Measurements from ENCODE around the gene BTBD1.
"Not testable (repeated sequence)": the region's sequence is repeated elsewhere in the genome, so short reads cannot be mapped to it uniquely, and the experiment has no call there.

BTBD1 gene

DNA sequence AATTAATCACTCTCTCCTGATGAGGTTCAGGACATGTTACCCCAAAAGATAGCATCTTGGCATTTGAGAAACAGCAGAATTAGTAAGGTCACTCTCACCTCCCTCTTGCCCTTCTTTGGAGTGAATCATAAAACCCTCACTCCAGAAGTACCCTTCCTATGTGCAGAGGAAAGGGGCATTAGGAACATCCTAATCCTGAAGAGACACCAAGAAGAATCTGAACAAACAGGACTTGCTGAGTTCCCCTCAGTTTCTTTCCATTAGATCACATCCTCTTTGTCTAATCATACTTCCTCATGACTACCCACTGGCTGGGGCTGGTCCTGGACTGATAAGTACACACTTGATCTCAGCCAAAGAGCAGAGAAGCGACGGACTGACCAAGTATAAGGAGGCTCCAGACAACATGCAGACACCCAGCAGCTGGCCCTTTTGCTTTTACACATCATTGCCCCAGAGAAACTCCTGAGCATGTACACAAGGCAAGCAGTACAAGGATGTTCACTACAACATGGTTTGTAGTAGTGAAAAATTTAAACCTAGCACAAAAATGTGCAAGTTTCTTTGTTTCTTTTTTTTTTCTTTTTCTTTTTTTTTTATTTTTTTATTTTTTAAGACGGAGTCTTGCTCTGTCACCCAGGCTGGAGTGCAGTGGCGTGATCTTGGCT lies 25.4 kb upstream of the BTBD1 start:
- DNase-seq = no peak

DNA sequence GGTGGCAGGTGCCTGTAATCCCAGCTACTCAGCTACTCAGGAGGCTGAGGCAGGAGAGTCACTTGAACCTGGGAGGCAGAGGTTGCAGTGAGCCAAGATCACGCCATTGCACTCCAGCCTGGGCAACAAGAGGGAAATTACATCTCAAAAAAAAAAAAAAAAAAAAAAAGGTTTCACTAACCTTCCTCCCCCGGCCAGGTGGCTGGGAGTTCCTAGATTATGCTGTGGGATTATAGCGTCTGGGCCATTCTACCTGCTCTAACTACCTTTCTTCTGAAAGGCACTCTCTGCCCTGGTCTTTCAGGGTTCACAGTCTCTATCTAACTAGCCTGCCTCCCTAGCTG lies 24.9 kb upstream of the BTBD1 start:
- not testable (repeated sequence) for DNase-seq

DNA sequence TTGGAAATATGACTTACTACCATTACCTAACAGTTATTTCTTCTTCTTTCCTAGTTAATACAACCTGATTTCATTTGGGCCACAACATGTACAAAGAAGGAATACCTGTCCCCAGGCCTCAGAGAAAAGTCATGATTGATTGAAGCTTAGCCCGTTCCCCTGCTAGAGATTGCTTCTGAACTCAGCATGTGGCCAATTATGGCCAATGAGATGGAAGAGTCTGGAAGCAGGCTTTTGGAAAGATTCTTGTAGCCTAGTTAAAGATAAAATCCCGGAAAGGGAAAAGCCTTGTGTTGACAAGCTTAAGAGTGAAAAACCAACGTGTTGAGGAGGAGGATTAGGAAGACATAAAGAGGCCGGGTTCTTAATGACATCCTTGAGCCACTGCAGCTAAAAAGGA lies 23.4 kb upstream of the BTBD1 start:
- no peak for DNase-seq

DNA sequence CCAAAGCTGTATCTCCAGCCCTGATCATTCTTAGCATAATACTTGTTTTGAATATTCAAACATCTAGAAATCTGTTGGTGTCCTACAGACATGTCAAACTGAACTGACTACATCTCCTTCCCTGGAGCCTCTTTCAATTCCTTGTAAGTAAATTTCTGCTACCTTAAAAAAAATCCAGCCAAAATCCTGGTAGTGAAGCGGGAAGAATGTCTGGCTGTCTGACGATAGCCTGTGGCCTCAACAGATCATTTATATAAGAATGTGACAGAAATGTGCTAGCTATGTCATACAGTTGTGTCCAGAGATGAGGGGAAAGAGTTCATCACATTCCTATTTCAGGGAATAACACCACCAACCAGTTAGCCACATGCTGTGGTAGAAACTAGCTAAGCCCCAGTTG lies 21.8 kb upstream of the BTBD1 start:
- DNase-seq = no peak

DNA sequence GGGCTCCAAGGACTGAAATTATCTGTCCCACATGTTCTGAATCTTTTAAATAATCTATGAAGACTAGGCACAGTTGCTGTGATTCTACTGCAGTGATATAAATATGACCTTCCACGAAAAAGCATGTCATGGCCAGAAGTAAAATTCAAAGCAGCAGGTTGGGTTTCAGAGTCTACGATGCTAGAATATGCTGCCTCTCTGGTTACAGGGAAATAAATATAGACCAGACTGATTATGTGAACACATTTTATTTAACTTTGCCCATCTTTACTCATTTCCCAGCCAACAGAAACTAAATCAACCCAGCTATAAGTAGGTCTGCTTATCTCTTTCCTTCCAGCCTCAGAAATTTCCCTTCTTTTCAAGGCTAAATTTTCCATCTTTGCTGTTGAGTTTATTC lies 20.5 kb upstream of the BTBD1 start:
- no peak for DNase-seq

DNA sequence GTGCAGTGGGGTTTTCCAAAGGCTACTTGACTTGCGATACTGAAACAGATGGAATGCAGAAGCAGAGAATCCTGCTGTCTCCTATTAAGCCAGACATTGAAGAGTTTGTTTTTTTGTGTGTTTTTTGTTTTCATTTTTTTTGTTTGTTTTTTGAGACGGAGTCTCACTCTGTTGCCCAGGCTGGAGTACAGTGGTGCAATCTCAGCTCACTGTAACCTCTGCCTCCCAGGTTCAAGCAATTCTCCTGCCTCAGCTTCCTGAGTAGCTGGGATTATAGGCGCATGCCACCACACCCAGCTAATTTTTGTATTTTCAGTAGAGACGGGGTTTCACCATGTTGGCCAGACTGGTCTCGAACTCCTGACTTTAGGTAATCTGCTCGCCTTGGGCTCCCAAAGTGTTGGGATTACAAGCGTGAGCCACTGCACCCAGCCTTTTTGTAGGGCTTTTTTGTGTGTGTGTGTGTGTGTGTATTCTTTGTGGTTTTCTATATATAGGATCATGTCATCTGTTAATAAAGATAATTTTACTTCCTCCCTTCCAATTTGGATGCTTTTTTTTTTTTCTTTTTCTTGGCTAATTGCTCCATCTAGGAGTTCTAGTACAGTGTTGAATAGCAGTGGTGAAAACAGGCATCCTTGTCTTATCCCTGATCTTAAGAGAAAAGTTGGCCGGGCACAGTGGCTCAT lies 19.0 kb upstream of the BTBD1 start:
- DNase-seq = not testable (repeated sequence)

DNA sequence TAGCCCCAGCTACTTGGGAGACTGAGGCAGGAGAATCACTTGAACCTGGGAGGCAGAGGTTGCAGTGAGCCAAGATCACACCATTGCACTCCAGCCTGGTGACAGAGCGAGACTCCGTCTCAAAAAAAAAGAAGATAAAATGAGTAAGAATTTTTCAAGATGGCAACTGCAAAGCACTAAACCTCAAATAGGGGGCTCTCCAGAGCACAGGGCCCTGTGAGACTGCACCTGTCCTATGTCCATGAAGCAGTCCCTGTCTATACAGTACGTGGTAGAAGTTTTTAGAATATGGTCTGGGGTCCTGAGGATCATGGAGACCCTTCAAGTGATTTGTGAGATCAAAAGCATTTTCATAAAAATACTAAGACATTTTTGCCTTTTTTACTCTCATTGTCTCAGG lies 18.4 kb upstream of the BTBD1 start:
- not testable (repeated sequence) for DNase-seq

DNA sequence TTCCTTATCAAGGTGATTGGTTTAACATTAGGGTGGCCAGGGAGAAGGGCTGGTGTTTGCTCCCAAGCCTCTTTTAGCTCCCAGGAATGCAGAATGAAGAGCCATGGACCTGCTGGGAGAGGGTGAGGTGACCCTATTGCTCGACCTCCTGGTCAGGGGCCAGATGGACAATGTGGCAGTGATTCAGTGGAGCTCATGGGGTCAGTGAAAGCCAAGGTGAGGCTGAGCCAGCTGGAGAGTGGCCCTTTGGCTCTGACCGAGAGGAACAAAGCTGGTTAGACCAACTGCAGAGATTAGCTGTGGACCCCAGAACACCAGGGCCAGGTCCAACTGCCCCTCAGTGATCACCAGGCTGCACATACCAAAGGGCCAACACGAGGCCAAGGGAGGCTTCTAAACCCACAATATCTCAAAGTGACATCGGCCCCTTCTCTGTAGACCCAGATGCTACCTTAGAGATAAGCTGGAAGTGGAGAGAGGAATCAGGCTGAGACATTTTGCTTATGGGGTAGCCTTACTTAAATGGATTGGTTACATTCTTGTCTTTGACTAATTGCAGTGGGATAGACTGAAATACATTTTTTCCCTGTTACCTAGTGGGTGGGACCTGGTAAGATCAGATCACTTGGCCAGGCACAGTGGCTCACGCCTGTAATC lies 15.8 kb upstream of the BTBD1 start:
- DNase-seq = no peak

DNA sequence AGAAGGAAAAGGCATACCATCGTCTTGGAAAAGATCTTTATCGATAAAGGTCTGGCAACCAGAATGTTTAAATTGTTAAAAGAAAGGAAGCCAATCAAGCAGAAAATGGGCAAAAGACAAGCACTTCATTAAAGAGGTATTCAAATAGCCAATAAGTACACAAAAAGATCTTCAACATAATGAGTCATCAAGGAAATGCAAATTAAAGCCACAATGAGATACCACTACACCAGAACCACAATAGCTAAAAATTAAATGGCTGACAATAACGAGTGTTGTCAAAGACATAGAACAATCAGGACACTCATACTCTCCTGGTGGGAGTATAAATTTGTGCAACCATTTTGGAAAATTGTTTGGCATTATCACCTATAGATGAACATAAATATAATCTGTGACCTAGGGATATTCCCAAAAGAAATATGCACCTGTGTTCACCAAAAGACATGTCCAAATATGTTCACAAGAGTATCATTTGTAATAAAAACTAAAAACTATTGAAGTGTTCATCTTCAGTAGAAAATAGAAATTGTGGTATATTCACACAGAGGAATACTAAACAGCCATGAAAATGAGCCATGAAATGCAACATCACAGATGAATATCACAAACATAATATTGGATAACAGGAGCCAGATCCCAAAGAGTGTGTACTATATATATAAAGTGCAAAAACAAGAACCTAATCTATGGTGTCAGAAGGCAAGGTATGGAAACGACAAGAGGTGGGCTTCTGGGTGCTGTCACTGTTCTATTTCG lies 14.4 kb upstream of the BTBD1 start:
- DNase-seq = no peak

DNA sequence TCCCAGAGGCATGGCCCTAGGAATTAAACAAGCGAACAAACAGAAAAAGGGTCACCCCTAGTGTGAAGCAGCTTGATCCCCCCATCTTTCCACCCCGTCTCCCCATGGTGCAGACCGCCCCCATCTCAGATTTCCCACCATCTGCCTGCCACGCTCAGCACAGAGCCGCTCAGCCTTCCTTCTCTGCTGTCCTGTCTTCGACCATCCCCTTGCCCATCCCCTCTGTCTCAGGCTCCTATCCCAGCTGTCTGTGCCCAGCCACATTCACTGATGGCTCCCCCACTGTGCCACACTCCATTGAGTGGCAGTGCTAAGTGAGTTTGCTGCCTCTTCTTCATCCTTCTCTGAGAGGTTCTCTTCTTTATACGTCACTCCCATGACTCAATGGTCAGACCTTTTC lies 11.7 kb upstream of the BTBD1 start:
- no peak for DNase-seq

DNA sequence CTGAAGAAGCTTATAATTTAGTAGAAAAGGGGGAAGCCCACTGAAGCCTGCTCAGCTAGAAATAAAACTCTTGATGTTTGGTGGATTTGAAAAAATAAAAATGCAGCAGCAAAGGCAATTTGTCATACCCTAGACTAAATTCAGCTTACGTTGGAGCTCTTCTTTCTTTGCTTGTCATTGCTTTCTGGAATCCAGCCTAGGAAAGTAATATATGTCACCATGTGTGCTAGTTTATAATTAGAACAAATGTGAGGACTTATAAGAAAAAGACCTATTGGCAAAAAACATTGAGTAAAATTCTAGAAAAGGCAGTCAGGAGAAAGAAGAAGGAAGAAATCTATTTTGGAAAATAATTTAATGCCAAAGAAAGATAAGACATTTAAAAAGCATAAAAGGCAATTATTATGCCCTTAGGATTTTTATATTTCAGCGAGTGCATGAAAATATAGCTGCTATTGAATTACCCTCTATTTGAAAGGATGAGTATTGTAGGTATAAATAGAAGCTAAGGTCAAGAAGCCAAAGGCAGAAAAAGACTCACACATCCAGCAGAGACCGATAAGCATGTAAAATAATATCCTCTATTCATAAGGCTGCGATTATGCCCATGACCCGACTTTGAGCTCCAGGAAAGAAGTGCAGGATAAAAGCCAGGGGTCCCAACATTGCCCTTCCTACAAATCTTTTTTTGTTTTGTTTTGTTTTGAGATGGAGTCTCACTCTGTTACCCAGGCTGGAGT lies 10.6 kb upstream of the BTBD1 start:
- DNase-seq = no peak

DNA sequence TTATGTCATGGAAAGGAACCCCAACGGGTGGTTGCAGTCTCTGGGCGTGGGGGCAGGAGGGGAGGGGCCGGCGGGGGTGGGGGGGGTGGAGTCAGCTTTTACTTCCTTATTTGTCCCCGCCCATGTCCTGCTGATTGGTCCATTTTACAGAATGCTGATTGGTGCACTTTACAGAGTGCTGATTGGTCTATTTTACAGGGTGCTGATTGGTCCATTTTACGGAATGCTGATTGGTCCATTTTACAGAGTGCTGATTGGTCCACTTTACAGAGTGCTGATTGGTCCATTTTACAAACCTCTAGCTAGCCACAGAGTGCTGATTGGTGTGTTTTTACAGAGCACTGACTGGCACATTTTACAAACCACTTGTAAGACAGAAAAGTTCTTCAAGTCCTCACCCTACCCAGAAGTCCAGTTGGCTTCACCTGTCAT lies 2.2 kb upstream of the BTBD1 start:
- DNase-seq = not testable (repeated sequence)

DNA sequence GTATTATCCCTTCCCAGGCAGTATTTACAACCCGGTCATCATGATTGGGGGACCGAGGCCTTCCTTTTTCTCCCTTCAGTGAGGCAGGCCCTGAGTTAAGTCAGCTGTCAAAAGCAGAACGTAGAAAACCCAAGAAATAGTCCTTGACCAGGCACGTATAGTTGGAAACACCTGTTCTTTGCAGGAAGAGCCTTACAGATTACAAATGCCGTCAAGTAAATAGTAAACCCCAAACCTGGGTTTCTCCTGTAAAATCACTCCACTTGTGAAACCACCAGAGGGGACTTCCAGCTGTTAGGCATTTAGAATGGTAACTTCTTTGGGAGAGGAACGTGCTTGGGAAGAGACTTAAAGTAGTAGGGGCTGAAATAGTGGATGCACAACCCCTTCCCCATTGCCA lies 1.0 kb upstream of the BTBD1 start:
- DNase-seq = no peak

DNA sequence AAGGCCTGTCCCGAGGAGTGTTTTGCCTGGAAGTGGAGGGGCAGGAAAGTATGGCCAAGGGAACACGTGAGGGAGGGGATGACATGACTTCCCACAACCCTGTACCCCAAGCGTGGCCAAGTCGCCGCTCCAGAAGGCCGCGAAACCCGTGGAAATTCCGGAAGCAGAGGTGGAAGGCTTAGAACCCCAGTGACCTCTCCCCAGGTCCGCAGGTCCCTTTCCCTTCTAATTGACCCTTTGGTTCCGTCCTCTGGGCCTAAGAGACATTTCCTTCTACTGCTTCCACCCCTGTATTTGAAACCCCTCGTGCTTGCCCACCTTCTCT lies 548 bp upstream of the BTBD1 start:
- DNase-seq = no peak

DNA sequence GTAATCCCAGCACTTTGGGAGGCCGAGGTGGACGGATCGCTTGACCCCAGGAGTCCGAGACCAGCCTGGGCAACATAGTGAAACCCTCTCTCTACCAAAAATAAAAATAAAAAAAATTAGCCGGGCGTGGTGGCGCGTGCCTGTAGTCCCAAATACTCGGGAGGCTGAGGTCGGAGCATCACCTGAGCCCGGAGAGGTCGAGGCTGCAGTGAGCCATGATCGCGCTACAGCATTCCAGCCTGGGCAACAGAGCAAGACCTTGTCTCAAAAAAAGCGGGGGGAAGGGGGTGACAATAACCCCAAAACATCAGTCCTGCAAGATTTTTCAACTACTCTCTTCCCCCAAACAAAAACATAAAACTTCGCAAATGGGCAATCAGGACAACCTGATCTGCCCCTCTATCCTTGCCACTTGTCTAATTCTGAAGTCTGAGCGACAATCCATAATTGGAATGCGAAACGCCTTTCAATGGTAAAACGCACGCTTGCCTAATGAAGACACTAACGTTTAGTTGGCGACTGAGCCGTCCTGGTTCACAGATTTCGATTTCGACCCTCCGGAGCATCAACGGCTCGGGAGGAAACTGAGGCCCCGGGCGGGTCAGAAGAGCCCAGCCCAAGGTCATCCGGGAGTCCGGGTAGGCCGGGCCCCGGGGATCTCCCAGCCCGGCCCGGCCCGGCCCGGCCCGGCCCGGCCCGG lies 868 bp downstream of the BTBD1 start:
- DNase-seq = no peak

DNA sequence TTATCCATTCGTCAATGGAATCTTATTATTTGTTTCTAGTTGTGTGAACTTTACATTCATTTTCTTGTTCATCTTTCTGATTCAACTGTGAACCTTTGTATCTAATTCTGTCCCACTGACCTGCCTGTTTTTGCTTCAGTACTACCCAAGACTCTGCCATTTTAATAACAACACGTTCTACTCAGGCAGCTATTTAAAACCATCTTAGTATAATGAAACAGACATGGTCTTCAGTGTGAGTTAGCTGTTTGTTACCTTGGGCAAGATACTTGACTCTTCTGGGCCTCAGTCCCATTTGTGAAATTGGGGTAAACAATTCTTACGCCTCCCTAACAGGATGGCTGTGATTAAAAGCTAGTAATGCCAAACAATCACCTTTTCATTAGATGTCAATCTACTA lies 1.6 kb downstream of the BTBD1 start:
- DNase-seq = no peak

DNA sequence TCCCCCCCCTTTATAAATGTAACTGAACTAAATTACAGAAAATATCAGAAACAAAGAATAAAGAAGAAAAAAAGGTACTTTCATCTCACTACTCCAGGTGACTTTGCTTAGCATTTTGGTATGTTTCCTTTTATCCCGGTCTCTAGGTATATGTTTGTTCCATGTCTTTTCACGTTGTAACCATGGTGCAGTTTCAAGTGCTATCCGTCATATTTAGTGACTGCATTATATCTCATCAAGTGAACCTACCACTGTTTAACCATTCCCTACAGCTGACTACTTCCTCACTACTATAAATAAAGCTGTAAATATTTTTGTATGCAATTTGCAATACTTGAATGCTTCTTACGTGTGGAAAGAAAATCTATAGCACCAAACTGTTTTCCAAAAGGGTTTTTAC lies 2.2 kb downstream of the BTBD1 start:
- DNase-seq = no peak

DNA sequence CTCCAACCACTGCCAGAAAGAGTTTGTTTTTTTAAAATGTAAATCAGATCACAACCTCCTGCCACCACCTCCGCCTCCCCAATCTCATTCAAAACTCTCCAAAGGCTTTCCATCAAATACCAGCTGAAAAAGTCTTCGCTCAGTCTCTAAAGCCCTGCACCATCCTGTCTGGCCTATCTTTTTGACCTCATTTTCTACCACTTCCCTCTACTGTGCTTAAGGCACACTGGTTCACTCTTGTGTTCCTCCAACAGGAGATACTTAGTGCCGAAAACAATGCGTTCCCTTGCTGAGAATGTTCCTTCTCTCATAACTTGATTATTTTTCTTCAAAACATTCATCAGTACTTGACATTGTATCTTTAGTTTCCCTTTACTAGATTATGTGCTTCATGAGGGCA lies 3.5 kb downstream of the BTBD1 start:
- no peak for DNase-seq

DNA sequence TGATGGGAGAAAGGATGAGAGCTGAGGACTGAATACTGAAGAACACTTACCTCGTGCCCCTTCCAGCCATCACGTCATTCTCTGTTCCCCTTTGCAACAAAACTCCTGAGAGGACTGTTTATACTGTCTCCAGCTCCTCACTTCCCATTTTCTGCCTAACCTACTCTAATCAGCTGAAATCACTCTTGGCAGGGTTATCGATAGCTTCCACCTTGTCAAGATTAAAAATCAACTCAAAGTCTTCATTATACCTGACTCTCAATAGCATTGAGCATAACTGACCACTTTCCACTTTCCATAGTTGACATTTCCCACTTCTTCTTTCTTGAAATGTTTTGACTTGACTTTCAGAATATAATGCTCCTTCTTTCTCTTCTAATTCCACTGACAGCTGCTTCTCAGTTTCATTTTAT lies 4.3 kb downstream of the BTBD1 start:
- no peak for DNase-seq

DNA sequence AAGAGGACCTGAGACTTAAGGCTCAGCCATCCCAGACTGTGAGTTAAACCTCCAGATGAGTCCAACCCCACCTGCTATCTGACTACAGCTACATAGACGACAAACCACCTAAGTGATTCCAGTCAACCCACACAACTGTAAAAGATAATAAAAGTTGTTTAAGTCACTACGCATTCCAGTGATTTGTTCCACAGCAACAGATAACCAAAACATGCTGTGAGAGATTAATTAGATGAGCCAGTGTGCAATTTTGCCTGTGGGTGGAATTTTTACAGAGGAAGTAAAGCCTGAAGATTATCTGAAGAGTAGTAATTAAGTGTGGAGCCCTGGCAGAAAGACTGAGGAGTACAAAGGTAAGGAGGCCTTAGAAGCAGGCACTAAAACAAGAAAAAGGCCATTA lies 5.4 kb downstream of the BTBD1 start:
- no peak for DNase-seq

DNA sequence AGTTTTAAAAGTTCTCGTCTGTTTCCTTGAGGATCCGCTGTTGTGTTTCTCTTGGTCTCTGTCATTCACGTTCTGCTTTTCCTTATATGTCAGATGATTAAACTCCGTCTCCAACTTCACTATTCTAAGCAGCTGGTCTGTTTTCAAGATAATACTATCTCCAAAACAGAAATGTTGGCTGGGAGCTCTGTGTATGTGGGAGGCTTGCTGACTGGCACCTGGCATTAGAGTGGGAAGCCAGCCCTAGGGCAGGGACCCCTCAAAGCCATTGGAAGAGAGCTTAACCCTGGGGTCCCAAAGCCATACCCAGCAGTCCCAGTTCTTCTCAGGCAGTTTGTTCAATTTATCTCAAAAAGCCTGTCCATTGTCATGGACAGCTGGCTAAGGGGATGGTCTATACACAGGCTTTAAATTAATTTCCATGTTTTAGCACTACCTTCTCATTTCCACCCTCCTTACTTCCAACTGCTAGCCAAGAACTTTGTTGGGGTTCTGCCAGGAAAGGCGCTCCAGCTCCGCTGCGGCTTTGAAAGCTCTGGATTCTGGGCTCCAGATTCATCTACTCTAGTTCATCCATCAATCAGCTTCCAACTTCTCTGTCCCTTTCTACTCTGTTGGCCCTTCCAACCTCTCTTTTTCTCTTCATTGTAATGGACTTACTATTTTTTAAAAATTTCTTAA lies 9.2 kb downstream of the BTBD1 start:
- DNase-seq = no peak

DNA sequence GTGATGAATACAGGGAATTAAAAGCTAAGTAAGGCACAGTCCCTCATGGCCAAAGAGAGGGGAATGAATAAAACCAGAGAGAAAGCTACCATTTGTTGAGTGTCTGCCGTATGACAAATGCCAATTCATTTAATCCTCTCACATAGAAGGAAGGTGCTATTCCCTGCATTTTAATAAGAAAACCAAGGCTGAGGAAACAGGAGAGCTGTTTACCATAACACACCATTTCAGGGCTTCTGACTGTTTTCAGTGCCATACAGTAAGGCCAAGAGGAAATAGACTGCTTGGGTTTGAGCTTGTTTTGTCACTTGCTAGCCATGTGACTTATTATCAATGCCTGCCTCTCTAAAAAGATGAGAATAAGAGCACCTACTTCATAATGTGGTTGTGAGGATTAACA lies 10.1 kb downstream of the BTBD1 start:
- DNase-seq = no peak

All from NCI-H2171 (cell line).